Mesendoderm (in vitro differentiated cells): ENCODE measurements around the gene CCM2.

Experiments used
- DNase-seq: peaks from one replicate; pipeline ENCODE4 v3.0.0; 2013
- H2AK5ac ChIP-seq: 2 replicates; pipeline ENCODE4 v1.6.1; 2013; ENCODE audit warnings: low read length, inconsistent platforms
- H2BK120ac ChIP-seq: 2 replicates; pipeline ENCODE4 v1.6.1; 2013; ENCODE audit warnings: low read depth, mild to moderate bottlenecking, low read length, moderate library complexity, mixed read lengths
- H2BK15ac ChIP-seq: replicated peaks from 2 replicates; pipeline ENCODE4 v1.6.1; 2013; ENCODE audit warnings: low read depth, mild to moderate bottlenecking, moderate library complexity
- H2BK5ac ChIP-seq: 2 replicates; pipeline ENCODE4 v1.6.1; 2013; ENCODE audit warnings: low read length, inconsistent platforms
- H3K18ac ChIP-seq: 2 replicates; pipeline ENCODE4 v1.6.1; 2013; ENCODE audit warnings: mild to moderate bottlenecking, low read length, mixed read lengths
- H3K23ac ChIP-seq: one replicate; pipeline ENCODE4 v1.6.1; 2013; ENCODE audit warnings: low read length
- H3K27ac ChIP-seq: 2 replicates; pipeline ENCODE4 v1.5.1; 2013; ENCODE audit warnings: low read depth, mild to moderate bottlenecking, inconsistent platforms, low read length, moderate library complexity
- H3K27me3 ChIP-seq: 2 replicates; pipeline ENCODE4 v1.6.1; 2013; ENCODE audit warnings: low read length, control low read depth, mild to moderate bottlenecking, inconsistent platforms; ENCODE audit not compliant: insufficient read depth, poor library complexity
- H3K36me3 ChIP-seq: 2 replicates; pipeline ENCODE4 v1.6.1; 2013; ENCODE audit warnings: low read length, inconsistent platforms; ENCODE audit not compliant: control insufficient read depth, insufficient read depth
- H3K4ac ChIP-seq: one replicate; pipeline ENCODE4 v1.6.1; 2013; ENCODE audit warnings: low read depth, mild to moderate bottlenecking, low read length, moderate library complexity
- H3K4me1 ChIP-seq: 2 replicates; pipeline ENCODE4 v1.6.1; 2013; ENCODE audit warnings: low read depth, low read length, inconsistent platforms; ENCODE audit not compliant: control insufficient read depth
- H3K4me2 ChIP-seq: 2 replicates; pipeline ENCODE4 v1.6.1; 2013; ENCODE audit warnings: low read length
- H3K4me3 ChIP-seq: 2 replicates; pipeline ENCODE4 v1.5.1; 2013; ENCODE audit warnings: mild to moderate bottlenecking, low read length
- H3K56ac ChIP-seq: one replicate; pipeline ENCODE4 v1.6.1; 2013; ENCODE audit warnings: low read length
- H3K79me1 ChIP-seq: 2 replicates; pipeline ENCODE4 v1.6.1; 2013; ENCODE audit warnings: low read length, inconsistent platforms
- H3K79me2 ChIP-seq: 2 replicates; pipeline ENCODE4 v1.6.1; 2013; ENCODE audit warnings: mild to moderate bottlenecking, low read length; ENCODE audit not compliant: control insufficient read depth, insufficient read depth
- H3K9ac ChIP-seq: 2 replicates; pipeline ENCODE4 v1.6.1; 2013; ENCODE audit warnings: low read length, inconsistent platforms
- H4K5ac ChIP-seq: one replicate; pipeline ENCODE4 v1.6.1; 2013; ENCODE audit warnings: low read length
- H4K8ac ChIP-seq: one replicate; pipeline ENCODE4 v1.6.1; 2013; ENCODE audit warnings: low read depth, mild to moderate bottlenecking, control low read depth, low read length, moderate library complexity
- WGBS: extraction: QIAGEN DNeasy Blood & Tissue Kit; methylation state at CpG from one replicate; pipeline ENCODE4 v1.1.7; 2013; ENCODE audit warnings: low lambda C conversion rate, missing lambda C conversion rate; ENCODE audit not compliant: insufficient coverage; ENCODE audit errors: extremely low coverage; 5-methylcytosine and 5-hydroxymethylcytosine counted together

CCM2 gene

GRCh38 chr7:45080265-45080957 lies 80.4 kb downstream of the CCM2 start:
- H3K4me1 ChIP-seq, result no peaks in the 10 kb centered on the region
- no peak overlapping the region for H3K4ac ChIP-seq
- H3K18ac ChIP-seq, result no peak overlapping the region
- H3K4me3 ChIP-seq, result no peak overlapping the region
- no peak overlapping the region for H2BK5ac ChIP-seq
- H2BK15ac ChIP-seq, result no peak overlapping the region
- H3K4me2 ChIP-seq, result no peak overlapping the region
- no peak overlapping the region for H4K5ac ChIP-seq
- no peak overlapping the region for H2BK120ac ChIP-seq
- H3K27me3 ChIP-seq, result no peaks in the 10 kb centered on the region
- no peak overlapping the region for H4K8ac ChIP-seq
- WGBS, result no CpG with 5 or more reads among the region's 17 CpGs
- no peaks in the 10 kb centered on the region for H3K79me2 ChIP-seq
- H3K27ac ChIP-seq, result no peak overlapping the region
- DNase-seq, result no peak
- no peaks in the 10 kb centered on the region for H3K36me3 ChIP-seq
- no peak overlapping the region for H3K56ac ChIP-seq
- H3K23ac ChIP-seq, result no peak overlapping the region
- no peaks in the 10 kb centered on the region for H3K79me1 ChIP-seq
- H2AK5ac ChIP-seq, result no peak overlapping the region
- no peak overlapping the region for H3K9ac ChIP-seq

- no peak for DNase-seq
- no peaks in the 10 kb centered on the region for H3K79me2 ChIP-seq
- no peak overlapping the region for H3K4me3 ChIP-seq
- H4K8ac ChIP-seq, result no peak overlapping the region
- no peak overlapping the region for H3K4ac ChIP-seq
- no peak overlapping the region for H2BK120ac ChIP-seq
- no peaks in the 10 kb centered on the region for H3K27me3 ChIP-seq
- H3K9ac ChIP-seq, result no peak overlapping the region
- no peak overlapping the region for H3K56ac ChIP-seq
- H3K36me3 ChIP-seq, result no peaks in the 10 kb centered on the region
- no peak overlapping the region for H2BK15ac ChIP-seq
- H3K4me2 ChIP-seq, result no peak overlapping the region
- H4K5ac ChIP-seq, result no peak overlapping the region
- no peak overlapping the region for H2AK5ac ChIP-seq
- no peak overlapping the region for H3K27ac ChIP-seq
- no peak overlapping the region for H2BK5ac ChIP-seq
- no peaks in the 10 kb centered on the region for H3K79me1 ChIP-seq
- no peaks in the 10 kb centered on the region for H3K4me1 ChIP-seq
- no peak overlapping the region for H3K18ac ChIP-seq
- no CpG with 5 or more reads among the region's 14 CpGs for WGBS
- no peak overlapping the region for H3K23ac ChIP-seq
Observed at GRCh38 chr7:45080958-45081669, 81.1 kb downstream of the CCM2 start.

- no peak overlapping the region for H3K56ac ChIP-seq
- no peak overlapping the region for H2BK120ac ChIP-seq
- H3K27me3 ChIP-seq, result no peaks in the 10 kb centered on the region
- H3K4me2 ChIP-seq, result no peak overlapping the region
- H3K79me1 ChIP-seq, result no peaks in the 10 kb centered on the region
- no peak overlapping the region for H3K23ac ChIP-seq
- DNase-seq, result no peak
- no peak overlapping the region for H3K4ac ChIP-seq
- H3K4me1 ChIP-seq, result no peaks in the 10 kb centered on the region
- no peak overlapping the region for H2BK15ac ChIP-seq
- no peak overlapping the region for H2BK5ac ChIP-seq
- H3K27ac ChIP-seq, result no peak overlapping the region
- H3K4me3 ChIP-seq, result no peak overlapping the region
- H4K5ac ChIP-seq, result no peak overlapping the region
- H3K36me3 ChIP-seq, result no peaks in the 10 kb centered on the region
- H3K79me2 ChIP-seq, result no peaks in the 10 kb centered on the region
- H4K8ac ChIP-seq, result no peak overlapping the region
- H3K9ac ChIP-seq, result no peak overlapping the region
- H3K18ac ChIP-seq, result no peak overlapping the region
- H2AK5ac ChIP-seq, result no peak overlapping the region
- no CpG with 5 or more reads among the region's 9 CpGs for WGBS
Observed at GRCh38 chr7:45081670-45081974, 81.6 kb downstream of the CCM2 start.

GRCh38 chr7:45082031-45082830 lies 82.2 kb downstream of the CCM2 start:
- no peak overlapping the region for H2BK120ac ChIP-seq
- H2BK15ac ChIP-seq, result no peak overlapping the region
- H3K9ac ChIP-seq, result no peak overlapping the region
- no CpG with 5 or more reads among the region's 18 CpGs for WGBS
- no peak for DNase-seq
- H3K27ac ChIP-seq, result no peak overlapping the region
- H2AK5ac ChIP-seq, result no peak overlapping the region
- no peaks in the 10 kb centered on the region for H3K79me1 ChIP-seq
- H3K4me2 ChIP-seq, result no peak overlapping the region
- no peaks in the 10 kb centered on the region for H3K36me3 ChIP-seq
- no peak overlapping the region for H3K23ac ChIP-seq
- no peak overlapping the region for H3K56ac ChIP-seq
- H3K18ac ChIP-seq, result no peak overlapping the region
- H3K4me1 ChIP-seq, result no peaks in the 10 kb centered on the region
- H4K5ac ChIP-seq, result no peak overlapping the region
- no peak overlapping the region for H3K4me3 ChIP-seq
- H4K8ac ChIP-seq, result no peak overlapping the region
- H3K79me2 ChIP-seq, result no peaks in the 10 kb centered on the region
- H2BK5ac ChIP-seq, result no peak overlapping the region
- H3K4ac ChIP-seq, result no peak overlapping the region
- no peaks in the 10 kb centered on the region for H3K27me3 ChIP-seq

- H3K4me2 ChIP-seq, result no peak overlapping the region
- H3K27ac ChIP-seq, result no peak overlapping the region
- no peak overlapping the region for H2BK15ac ChIP-seq
- no peak overlapping the region for H3K9ac ChIP-seq
- no peak overlapping the region for H4K8ac ChIP-seq
- H4K5ac ChIP-seq, result no peak overlapping the region
- DNase-seq, result no peak
- no peak overlapping the region for H3K18ac ChIP-seq
- no peak overlapping the region for H3K56ac ChIP-seq
- no peaks in the 10 kb centered on the region for H3K4me1 ChIP-seq
- no peaks in the 10 kb centered on the region for H3K79me1 ChIP-seq
- no peak overlapping the region for H2BK120ac ChIP-seq
- no peaks in the 10 kb centered on the region for H3K79me2 ChIP-seq
- no peak overlapping the region for H3K4me3 ChIP-seq
- no peaks in the 10 kb centered on the region for H3K36me3 ChIP-seq
- WGBS, result no CpG with 5 or more reads among the region's 10 CpGs
- H3K4ac ChIP-seq, result no peak overlapping the region
- no peaks in the 10 kb centered on the region for H3K27me3 ChIP-seq
- no peak overlapping the region for H2BK5ac ChIP-seq
- H3K23ac ChIP-seq, result no peak overlapping the region
- H2AK5ac ChIP-seq, result no peak overlapping the region
Observed at GRCh38 chr7:45082831-45083331, 82.9 kb downstream of the CCM2 start.
